GM12878 (cell line): ENCODE data around the gene CIB2. TPM values are rescaled to one million over a fixed set of nuclear protein-coding genes. Genes with fewer than 3 reads are reported as not detected.

Source experiments
- ESRRA ChIP-seq: IDR thresholded peaks from 2 replicates; pipeline ENCODE4 v1.6.1; 2012; ENCODE audit warnings: mild to moderate bottlenecking, low read length, improper control_type of control experiment
- HCFC1 ChIP-seq: fragments of 150-350 bp; IDR thresholded peaks from 2 replicates; pipeline ENCODE4 v1.6.1; 2014; ENCODE audit warnings: low read length
- POLR2AphosphoS5 ChIP-seq: IDR thresholded peaks from 2 replicates; pipeline ENCODE4 v1.6.1; 2011; ENCODE audit warnings: mild to moderate bottlenecking, low read length, inconsistent platforms
- PRDM15 ChIP-seq: fragments of 450-650 bp; formaldehyde crosslinking; IDR thresholded peaks from 2 replicates; pipeline ENCODE4 v1.4.0; 2020; ENCODE audit warnings: mild to moderate bottlenecking, moderate library complexity
- polyA plus RNA-seq, 11 experiments: library from polyadenylated mRNA; depleted of rRNA in 4 of 11; unstranded in 6 of 11; stranded (reverse) in 5 of 11; fragments of >200 nt; fragmentation: Nextera tagmentation in 4 of 11; fragmentation: Illumina TruSeq in 1 of 11; extraction: Ambion mirVana in 4 of 11; extraction: Trizol in 1 of 11; gene quantifications; 1 replicate in 1 of 11; 2 replicates in 10 of 11; pipeline versions ENCODE4 v1.2.1 to v1.2.3, GENCODE V29; 2011 to 2016; ENCODE audit warnings: inconsistent platforms in 2 of 11, missing spikeins in 2 of 11, low read depth in 1 of 11
- total RNA-seq, 4 experiments: library from RNA; depleted of rRNA in 3 of 4; stranded (reverse); fragments of >200 nt in 3 of 4; fragmentation: Illumina TruSeq in 1 of 4; extraction: Trizol in 1 of 4; gene quantifications; 2 replicates each; pipeline versions ENCODE4 v1.2.1 to v1.2.3, GENCODE V29; 2013 to 2021
- TF ChIP-seq, protein P1 (sequence below): IDR thresholded peaks from 2 replicates; pipeline ENCODE4 v1.6.1; 2012; ENCODE audit warnings: mild to moderate bottlenecking, low read depth, low read length
- TF ChIP-seq, protein P2 (sequence below): fragments of 450-650 bp; formaldehyde crosslinking; IDR thresholded peaks from 2 replicates; pipeline ENCODE4 v1.5.0; 2022; ENCODE audit warnings: mild to moderate bottlenecking, missing genetic modification characterization

Gene CIB2
- total and polyA plus RNA-seq, 10 of the 15 experiments (the other 5 are each of a cell fraction or from before 2014, with no cell fraction given), result 0.56 to 12.1 (median 7.1) TPM

DNA sequence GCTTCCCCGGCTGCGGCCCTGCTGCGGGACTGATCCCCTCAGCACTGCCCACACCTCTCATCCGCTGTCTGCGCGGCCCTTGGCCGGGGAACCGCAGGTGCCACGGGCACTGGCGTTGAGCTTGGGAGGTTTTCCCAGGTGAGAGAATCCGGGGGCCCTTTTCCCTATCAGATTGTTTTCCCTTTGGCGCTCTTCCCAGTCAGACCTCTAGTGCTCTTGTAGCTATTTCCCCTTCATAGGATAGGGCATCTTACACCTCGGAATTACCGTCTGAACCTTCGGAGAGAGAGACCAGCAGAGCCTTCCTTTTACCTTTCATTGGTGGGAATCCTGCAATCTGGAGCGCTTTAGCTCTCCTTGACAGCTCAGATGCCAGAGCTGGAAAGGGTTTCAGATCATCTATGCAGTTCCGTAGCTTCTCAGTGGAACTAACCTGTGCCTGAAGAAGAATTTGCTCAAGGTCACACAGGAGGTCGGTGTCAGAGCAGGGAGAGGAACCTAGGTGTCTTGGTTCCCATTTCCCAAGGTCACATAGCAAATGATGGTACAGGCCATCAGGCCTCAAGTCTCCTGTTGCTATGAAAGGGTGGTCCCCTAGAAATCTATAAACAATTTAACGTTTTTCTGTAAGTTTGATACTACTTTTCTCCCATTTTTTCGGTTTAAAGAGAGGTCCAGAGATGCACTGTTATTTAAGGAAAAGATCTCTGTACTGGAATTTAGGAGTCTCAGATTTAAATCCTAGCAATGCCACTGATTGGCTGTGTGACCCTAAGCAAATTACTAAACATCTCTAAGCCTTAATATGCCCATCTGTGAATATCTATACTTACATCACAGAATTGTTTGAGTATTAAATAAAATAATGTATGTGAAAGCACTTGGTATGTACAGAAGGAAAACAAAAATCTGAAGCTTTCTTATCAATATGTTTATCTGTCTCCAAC, 18.8 kb upstream of the CIB2 start (continued):
- TF ChIP-seq PRDM15 (no peak), ESRRA (peak; percentile 72; the same call in 1 of the 2 replicates), POLR2AphosphoS5 (no peak), HCFC1 (no peak)
- TF ChIP-seq, protein P1, sequence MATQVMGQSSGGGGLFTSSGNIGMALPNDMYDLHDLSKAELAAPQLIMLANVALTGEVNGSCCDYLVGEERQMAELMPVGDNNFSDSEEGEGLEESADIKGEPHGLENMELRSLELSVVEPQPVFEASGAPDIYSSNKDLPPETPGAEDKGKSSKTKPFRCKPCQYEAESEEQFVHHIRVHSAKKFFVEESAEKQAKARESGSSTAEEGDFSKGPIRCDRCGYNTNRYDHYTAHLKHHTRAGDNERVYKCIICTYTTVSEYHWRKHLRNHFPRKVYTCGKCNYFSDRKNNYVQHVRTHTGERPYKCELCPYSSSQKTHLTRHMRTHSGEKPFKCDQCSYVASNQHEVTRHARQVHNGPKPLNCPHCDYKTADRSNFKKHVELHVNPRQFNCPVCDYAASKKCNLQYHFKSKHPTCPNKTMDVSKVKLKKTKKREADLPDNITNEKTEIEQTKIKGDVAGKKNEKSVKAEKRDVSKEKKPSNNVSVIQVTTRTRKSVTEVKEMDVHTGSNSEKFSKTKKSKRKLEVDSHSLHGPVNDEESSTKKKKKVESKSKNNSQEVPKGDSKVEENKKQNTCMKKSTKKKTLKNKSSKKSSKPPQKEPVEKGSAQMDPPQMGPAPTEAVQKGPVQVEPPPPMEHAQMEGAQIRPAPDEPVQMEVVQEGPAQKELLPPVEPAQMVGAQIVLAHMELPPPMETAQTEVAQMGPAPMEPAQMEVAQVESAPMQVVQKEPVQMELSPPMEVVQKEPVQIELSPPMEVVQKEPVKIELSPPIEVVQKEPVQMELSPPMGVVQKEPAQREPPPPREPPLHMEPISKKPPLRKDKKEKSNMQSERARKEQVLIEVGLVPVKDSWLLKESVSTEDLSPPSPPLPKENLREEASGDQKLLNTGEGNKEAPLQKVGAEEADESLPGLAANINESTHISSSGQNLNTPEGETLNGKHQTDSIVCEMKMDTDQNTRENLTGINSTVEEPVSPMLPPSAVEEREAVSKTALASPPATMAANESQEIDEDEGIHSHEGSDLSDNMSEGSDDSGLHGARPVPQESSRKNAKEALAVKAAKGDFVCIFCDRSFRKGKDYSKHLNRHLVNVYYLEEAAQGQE, result no peak
- TF ChIP-seq, protein P2, sequence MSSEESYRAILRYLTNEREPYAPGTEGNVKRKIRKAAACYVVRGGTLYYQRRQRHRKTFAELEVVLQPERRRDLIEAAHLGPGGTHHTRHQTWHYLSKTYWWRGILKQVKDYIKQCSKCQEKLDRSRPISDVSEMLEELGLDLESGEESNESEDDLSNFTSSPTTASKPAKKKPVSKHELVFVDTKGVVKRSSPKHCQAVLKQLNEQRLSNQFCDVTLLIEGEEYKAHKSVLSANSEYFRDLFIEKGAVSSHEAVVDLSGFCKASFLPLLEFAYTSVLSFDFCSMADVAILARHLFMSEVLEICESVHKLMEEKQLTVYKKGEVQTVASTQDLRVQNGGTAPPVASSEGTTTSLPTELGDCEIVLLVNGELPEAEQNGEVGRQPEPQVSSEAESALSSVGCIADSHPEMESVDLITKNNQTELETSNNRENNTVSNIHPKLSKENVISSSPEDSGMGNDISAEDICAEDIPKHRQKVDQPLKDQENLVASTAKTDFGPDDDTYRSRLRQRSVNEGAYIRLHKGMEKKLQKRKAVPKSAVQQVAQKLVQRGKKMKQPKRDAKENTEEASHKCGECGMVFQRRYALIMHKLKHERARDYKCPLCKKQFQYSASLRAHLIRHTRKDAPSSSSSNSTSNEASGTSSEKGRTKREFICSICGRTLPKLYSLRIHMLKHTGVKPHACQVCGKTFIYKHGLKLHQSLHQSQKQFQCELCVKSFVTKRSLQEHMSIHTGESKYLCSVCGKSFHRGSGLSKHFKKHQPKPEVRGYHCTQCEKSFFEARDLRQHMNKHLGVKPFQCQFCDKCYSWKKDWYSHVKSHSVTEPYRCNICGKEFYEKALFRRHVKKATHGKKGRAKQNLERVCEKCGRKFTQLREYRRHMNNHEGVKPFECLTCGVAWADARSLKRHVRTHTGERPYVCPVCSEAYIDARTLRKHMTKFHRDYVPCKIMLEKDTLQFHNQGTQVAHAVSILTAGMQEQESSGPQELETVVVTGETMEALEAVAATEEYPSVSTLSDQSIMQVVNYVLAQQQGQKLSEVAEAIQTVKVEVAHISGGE (CRISPR knock-in tag), result no peak
